Measurements from ENCODE around the gene DARS1.
"Not testable (repeated sequence)": the region's sequence is repeated elsewhere in the genome, so short reads cannot be mapped to it uniquely, and the experiment has no call there.

Gene DARS1

DNA sequence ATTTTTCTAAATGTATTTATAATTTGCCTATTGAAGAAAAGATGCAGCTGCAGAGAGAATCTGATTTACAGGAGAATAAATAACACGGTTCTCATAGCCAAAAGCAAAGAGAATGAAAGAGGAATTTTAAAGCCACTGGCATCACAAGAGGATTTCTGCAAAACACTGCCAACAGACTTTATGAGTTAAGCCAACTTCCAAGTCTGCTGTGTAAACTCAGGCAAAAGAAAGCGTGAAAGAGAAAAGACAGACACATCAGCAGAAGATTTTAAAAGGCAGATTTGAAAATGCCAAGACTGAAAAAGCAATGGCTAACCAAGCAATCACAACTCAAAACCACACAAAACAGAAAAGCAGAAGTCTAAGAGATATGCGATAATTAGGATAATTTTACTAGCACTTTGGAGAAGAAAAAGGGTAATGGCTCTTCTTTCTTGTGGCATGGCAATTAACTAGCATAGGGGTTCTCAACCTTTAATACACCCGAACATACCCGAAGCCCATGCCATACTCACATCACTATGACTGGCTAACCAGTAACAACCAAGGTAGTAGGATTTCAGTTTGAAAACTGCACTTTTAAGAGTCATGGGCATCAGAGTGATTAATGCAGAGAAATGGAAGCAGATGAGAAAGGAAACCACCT is 4.9 kb downstream of the DARS1 start:
- DNase-seq (ENCODE audit: extremely low read depth, low read depth), result no peak
- TF ChIP-seq CTCF (IDR thresholded peaks at IDR 0.05; ENCODE audit: low read depth, low read length, missing control alignments), result no peak

GRCh38 chr2:135975702-135976101 is 9.7 kb downstream of the DARS1 start:
- no peak for DNase-seq (ENCODE audit: extremely low read depth, low read depth)
- H3K4me3 ChIP-seq (replicated peaks; ENCODE audit: low read depth, low read length), result no peak overlapping the region
- TF ChIP-seq CTCF (IDR thresholded peaks at IDR 0.05; ENCODE audit: low read depth, low read length, missing control alignments), result no peak

More for the DNA sequence above, 4.9 kb downstream of the DARS1 start:
- H3K4me3 ChIP-seq (replicated peaks; ENCODE audit: low read depth, low read length), result no peak overlapping the region

GRCh38 chr2:135974036-135974435 is 11.4 kb downstream of the DARS1 start:
- no peak for DNase-seq (ENCODE audit: extremely low read depth, low read depth)
- H3K4me3 ChIP-seq (replicated peaks; ENCODE audit: low read depth, low read length), result no peak overlapping the region
- no peak for TF ChIP-seq CTCF (IDR thresholded peaks at IDR 0.05; ENCODE audit: low read depth, low read length, missing control alignments)

- H3K4me3 ChIP-seq (replicated peaks; ENCODE audit: low read depth, low read length), result no peak overlapping the region
- TF ChIP-seq CTCF (IDR thresholded peaks at IDR 0.05; ENCODE audit: low read depth, low read length, missing control alignments), result no peak
- DNase-seq (ENCODE audit: extremely low read depth, low read depth), result no peak
Observed at GRCh38 chr2:135969655-135970387, 15.6 kb downstream of the DARS1 start.

- H3K4me3 ChIP-seq (replicated peaks; ENCODE audit: low read depth, low read length), result no peak overlapping the region
- DNase-seq (ENCODE audit: extremely low read depth, low read depth), result no peak
- TF ChIP-seq CTCF (IDR thresholded peaks at IDR 0.05; ENCODE audit: low read depth, low read length, missing control alignments), result no peak
Observed at GRCh38 chr2:135965756-135966155, 19.7 kb downstream of the DARS1 start.

DNA sequence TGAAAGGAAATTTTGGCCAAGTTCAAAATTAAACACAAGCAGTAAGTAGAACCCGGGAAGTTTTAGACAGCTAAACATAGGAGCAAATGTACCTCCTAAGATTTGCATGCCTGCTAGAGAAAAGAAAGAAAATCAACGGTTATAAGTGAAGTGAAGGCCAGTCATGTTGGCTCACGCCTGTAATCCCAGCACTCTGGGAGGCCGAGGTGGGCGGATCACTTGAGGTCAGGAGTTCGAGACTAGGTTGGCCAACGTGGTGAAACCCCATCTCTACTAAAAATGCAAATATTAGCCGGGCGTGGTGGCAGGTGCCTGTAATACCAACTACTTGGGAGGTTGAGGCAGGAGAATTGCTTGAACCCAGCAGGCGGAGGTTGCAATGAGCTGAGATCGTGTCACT is 21.0 kb downstream of the DARS1 start:
- not testable (repeated sequence) for DNase-seq (ENCODE audit: extremely low read depth, low read depth); H3K4me3 ChIP-seq (replicated peaks; ENCODE audit: low read depth, low read length)

- DNase-seq (ENCODE audit: extremely low read depth, low read depth), result no peak
- no peak overlapping the region for H3K4me3 ChIP-seq (replicated peaks; ENCODE audit: low read depth, low read length)
- no peak for TF ChIP-seq CTCF (IDR thresholded peaks at IDR 0.05; ENCODE audit: low read depth, low read length, missing control alignments)
Observed at GRCh38 chr2:135963841-135964240, 21.6 kb downstream of the DARS1 start.

Measured in HFF-Myc (cell line).